Chondrocyte (in vitro differentiated cells): ENCODE data around the gene HVCN1. TPM values are rescaled to one million over a fixed set of nuclear protein-coding genes. Genes with fewer than 3 reads are reported as not detected.

Experiments
- DNase-seq: peaks from one replicate; pipeline ENCODE4 v3.0.0; 2021; ENCODE audit warnings: mixed read lengths, low spot score
- H3K27ac Mint-ChIP-seq: one replicate; pipeline ENCODE4 v1.8.0; 2021; ENCODE audit warnings: mild to moderate bottlenecking, moderate library complexity, mixed read lengths; ENCODE audit not compliant: unreplicated experiment
- H3K27me3 Mint-ChIP-seq: 2 replicates; pipeline ENCODE4 v1.8.0; 2021; ENCODE audit warnings: low read depth, mixed read lengths
- H3K36me3 Mint-ChIP-seq: 2 replicates; pipeline ENCODE4 v1.8.0; 2021; ENCODE audit warnings: low read depth, mixed read lengths
- H3K4me1 Mint-ChIP-seq: 2 replicates; pipeline ENCODE4 v1.8.0; 2021; ENCODE audit warnings: low read depth, mild to moderate bottlenecking, mixed read lengths
- H3K4me3 Mint-ChIP-seq: one replicate; pipeline ENCODE4 v1.8.0; 2021; ENCODE audit warnings: mild to moderate bottlenecking, moderate library complexity, mixed read lengths; ENCODE audit not compliant: unreplicated experiment
- H3K9me3 Mint-ChIP-seq: 2 replicates; pipeline ENCODE4 v1.8.0; 2021; ENCODE audit warnings: low read depth, mixed read lengths
- total RNA-seq: library from RNA; stranded (reverse); gene quantifications from 3 replicates; pipeline ENCODE4 v1.2.1, GENCODE V29; 2021
- TF ChIP-seq, protein P1 (sequence below): fragments of 200-600 bp; sonication (generic); IDR thresholded peaks from 2 replicates; pipeline ENCODE4 v1.5.0; 2021; ENCODE audit warnings: antibody characterized with exemption, mild to moderate bottlenecking, moderate library complexity

HVCN1 gene
- total RNA-seq, 1 donor from 2014 or later: 1.2 TPM

DNA sequence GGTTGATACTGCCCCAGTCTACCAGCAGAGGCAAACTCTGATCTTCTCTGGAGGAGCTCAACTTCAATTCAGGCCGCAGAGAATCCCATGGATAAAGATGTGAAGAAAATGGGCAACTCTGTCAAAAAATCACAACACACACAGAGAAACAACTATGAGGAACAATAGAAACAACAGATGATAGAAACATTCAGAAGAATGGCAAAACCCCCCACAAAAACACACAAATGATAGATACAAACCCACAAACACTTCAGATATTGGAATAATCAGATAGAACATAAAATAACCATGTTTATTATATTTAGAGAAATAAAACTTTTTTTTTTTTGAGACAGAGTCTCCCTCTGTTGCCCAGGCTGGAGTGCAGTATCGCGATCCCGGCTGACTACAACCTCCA is 20.0 kb upstream of the HVCN1 start:
- TF ChIP-seq, protein P1, sequence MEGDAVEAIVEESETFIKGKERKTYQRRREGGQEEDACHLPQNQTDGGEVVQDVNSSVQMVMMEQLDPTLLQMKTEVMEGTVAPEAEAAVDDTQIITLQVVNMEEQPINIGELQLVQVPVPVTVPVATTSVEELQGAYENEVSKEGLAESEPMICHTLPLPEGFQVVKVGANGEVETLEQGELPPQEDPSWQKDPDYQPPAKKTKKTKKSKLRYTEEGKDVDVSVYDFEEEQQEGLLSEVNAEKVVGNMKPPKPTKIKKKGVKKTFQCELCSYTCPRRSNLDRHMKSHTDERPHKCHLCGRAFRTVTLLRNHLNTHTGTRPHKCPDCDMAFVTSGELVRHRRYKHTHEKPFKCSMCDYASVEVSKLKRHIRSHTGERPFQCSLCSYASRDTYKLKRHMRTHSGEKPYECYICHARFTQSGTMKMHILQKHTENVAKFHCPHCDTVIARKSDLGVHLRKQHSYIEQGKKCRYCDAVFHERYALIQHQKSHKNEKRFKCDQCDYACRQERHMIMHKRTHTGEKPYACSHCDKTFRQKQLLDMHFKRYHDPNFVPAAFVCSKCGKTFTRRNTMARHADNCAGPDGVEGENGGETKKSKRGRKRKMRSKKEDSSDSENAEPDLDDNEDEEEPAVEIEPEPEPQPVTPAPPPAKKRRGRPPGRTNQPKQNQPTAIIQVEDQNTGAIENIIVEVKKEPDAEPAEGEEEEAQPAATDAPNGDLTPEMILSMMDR: no peak
- H3K36me3 Mint-ChIP-seq: peaks cover 4% of the 10 kb centered on the region

DNA sequence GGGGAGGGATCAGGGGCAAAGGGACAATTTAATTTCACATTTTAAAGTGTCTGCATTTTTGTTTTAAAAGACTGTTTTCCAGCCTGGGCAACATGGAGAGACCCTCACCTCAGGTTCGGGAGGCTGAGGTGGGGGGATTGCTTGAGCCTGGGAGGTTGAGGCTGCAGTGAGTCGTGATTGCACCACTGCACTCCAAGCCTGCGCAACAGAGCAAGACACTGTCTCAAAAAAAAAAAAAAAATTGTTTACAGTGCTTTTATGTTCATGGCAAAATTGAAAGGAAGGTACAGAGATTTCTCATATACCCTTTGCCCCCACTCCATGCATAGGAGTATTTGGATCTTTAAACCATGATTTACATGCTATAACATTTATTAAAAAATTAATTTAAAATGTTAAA is 16.4 kb upstream of the HVCN1 start:
- TF ChIP-seq, protein P1: no peak
- H3K27me3 Mint-ChIP-seq: no peaks in the 10 kb centered on the region
- H3K27ac Mint-ChIP-seq: no peak overlapping the region
- no peak for DNase-seq
- H3K4me3 Mint-ChIP-seq: no peak overlapping the region
- no peaks in the 10 kb centered on the region for H3K4me1 Mint-ChIP-seq
- H3K36me3 Mint-ChIP-seq: peaks cover 4% of the 10 kb centered on the region
- no peaks in the 10 kb centered on the region for H3K9me3 Mint-ChIP-seq

More for the DNA sequence above, 20.0 kb upstream of the HVCN1 start:
- Mint-ChIP-seq H3K9me3 (no peaks in the 10 kb centered on the region), H3K4me1 (no peaks in the 10 kb centered on the region), H3K27ac (no peak overlapping the region), H3K27me3 (no peaks in the 10 kb centered on the region), H3K4me3 (no peak overlapping the region)
- DNase-seq: no peak

DNA sequence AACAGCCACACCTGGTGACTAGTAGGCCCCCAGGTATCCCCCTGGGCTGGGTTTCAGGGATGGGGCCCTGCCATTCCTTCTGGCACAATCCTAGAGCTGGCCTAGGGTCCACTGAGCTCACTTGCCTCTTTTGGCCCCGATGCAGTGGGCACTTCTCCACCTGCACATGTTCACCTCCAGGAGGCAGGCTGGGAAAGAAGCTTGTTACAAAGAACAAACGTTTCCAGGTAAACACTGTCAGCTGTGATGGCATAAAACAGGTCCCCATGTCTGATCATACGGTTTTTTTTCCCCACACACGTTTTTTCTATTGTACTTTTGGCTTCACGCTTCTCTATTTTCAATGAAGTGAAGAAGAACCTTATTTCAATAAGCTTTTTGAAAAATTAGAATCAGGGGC is 15.8 kb upstream of the HVCN1 start:
- H3K9me3 Mint-ChIP-seq: no peaks in the 10 kb centered on the region
- peaks cover 2% of the 10 kb centered on the region for H3K36me3 Mint-ChIP-seq
- H3K27ac Mint-ChIP-seq: no peak overlapping the region
- H3K4me3 Mint-ChIP-seq: no peak overlapping the region
- no peaks in the 10 kb centered on the region for H3K27me3 Mint-ChIP-seq
- no peak for DNase-seq
- TF ChIP-seq, protein P1: peak; percentile 36
- no peaks in the 10 kb centered on the region for H3K4me1 Mint-ChIP-seq

DNA sequence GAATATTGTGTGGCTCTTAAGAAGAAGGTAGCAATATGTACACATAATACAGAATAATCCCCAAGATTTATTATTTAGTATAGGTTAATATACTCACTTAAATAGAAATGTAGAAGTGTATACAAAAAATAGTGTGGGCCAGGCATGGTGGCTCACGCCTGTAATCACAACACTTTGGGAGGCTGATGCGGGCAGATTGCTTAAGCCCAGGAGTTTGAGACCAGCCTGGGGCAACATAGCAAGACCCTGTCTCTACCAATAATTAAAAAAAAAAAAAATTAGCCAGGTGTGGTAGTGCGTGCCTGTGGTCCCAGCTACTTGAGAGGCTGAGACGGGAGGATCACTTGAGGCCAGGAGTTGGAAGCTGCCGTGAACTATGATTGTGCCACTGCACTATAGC is 15.3 kb upstream of the HVCN1 start:
- no peaks in the 10 kb centered on the region for H3K27me3 Mint-ChIP-seq
- H3K36me3 Mint-ChIP-seq: peaks cover 2% of the 10 kb centered on the region
- no peak for DNase-seq
- no peaks in the 10 kb centered on the region for H3K4me1 Mint-ChIP-seq
- TF ChIP-seq, protein P1: no peak
- no peak overlapping the region for H3K4me3 Mint-ChIP-seq
- no peaks in the 10 kb centered on the region for H3K9me3 Mint-ChIP-seq
- H3K27ac Mint-ChIP-seq: no peak overlapping the region

DNA sequence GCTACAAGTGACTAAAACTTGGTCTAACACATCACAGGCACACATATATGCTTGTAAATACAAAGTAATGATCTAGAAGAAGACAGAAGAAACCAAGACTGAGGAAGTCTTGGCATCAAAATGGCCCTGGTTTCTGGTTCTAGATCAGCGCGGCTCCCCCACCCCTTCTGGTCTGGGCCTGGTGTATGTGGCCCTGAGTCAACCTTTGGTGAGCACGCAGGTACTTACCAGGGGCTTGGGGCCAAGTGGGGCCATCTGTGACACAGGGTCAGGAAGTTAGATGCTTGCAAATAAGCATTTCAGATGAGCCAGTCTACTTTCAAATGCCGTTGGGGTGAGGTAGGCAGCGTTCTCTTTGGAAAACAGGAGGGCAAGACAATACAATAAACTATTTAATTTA is 13.2 kb upstream of the HVCN1 start:
- H3K4me3 Mint-ChIP-seq: no peak overlapping the region
- H3K27ac Mint-ChIP-seq: no peak overlapping the region
- no peaks in the 10 kb centered on the region for H3K27me3 Mint-ChIP-seq
- H3K9me3 Mint-ChIP-seq: no peaks in the 10 kb centered on the region
- no peaks in the 10 kb centered on the region for H3K36me3 Mint-ChIP-seq
- DNase-seq: no peak
- TF ChIP-seq, protein P1: no peak
- peaks cover 7% of the 10 kb centered on the region for H3K4me1 Mint-ChIP-seq
